ENCODE results near the gene UCP3. TPM values are rescaled to one million over a fixed set of nuclear protein-coding genes. Genes with fewer than 3 reads are reported as not detected.

UCP3 gene
- total RNA-seq, 1 donor from 2014 or later = 2.0 TPM

DNA sequence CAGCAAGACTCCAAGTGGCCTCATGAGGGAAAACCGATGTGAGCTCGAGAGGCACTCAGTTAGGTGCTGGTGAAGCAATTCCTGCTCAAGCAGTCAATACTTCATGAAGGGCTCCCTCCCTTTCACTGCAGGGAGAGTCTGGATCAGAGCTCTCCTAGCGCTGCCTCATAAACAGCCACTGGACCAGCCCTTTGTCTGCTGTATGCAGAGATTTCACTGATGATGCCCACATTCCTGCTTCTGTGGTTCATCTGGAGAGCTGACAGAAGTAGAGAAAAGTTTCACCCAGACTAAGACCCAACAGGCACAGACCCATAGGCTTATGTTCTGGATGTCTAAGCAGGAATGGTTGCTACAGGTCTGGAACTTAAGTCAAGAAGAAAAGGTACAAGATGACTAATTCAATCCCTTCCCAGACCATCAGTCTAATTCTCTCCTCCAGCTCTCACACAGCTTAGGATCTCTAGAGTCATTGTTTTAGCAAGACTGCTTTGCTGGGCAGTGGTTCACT, 30.3 kb downstream of the UCP3 start:
- H3K9me3 Mint-ChIP-seq (ENCODE audit: unreplicated experiment) = no peaks in the 10 kb centered on the region
- H3K4me3 ChIP-seq (ENCODE audit: insufficient read depth, low read depth, low read length) = no peak overlapping the region
- peaks cover 39% of the 10 kb centered on the region for H3K36me3 Mint-ChIP-seq (ENCODE audit: low read depth, unreplicated experiment)
- H4K20me1 ChIP-seq (ENCODE audit: insufficient read depth, low read length) = peaks cover 4% of the 10 kb centered on the region
- FAIRE-seq (no peak), DNase-seq (ENCODE audit: low read depth) (peak; percentile 10)
- TF ChIP-seq, protein P1, sequence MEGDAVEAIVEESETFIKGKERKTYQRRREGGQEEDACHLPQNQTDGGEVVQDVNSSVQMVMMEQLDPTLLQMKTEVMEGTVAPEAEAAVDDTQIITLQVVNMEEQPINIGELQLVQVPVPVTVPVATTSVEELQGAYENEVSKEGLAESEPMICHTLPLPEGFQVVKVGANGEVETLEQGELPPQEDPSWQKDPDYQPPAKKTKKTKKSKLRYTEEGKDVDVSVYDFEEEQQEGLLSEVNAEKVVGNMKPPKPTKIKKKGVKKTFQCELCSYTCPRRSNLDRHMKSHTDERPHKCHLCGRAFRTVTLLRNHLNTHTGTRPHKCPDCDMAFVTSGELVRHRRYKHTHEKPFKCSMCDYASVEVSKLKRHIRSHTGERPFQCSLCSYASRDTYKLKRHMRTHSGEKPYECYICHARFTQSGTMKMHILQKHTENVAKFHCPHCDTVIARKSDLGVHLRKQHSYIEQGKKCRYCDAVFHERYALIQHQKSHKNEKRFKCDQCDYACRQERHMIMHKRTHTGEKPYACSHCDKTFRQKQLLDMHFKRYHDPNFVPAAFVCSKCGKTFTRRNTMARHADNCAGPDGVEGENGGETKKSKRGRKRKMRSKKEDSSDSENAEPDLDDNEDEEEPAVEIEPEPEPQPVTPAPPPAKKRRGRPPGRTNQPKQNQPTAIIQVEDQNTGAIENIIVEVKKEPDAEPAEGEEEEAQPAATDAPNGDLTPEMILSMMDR (IDR thresholded peaks at IDR 0.05; ENCODE audit: insufficient read depth, low read depth, low read length) = no peak
- no peak for TF ChIP-seq EZH2 (IDR thresholded peaks at IDR 0.05; ENCODE audit: insufficient read depth, low read length)
- H3K4me2 ChIP-seq (ENCODE audit: low read length) = no peak overlapping the region
- H3K27ac Mint-ChIP-seq (ENCODE audit: unreplicated experiment) = no peak overlapping the region
- H3K9me3 ChIP-seq (ENCODE audit: insufficient read depth, low read depth, low read length) = no peaks in the 10 kb centered on the region
- no peaks in the 10 kb centered on the region for H3K79me2 ChIP-seq (ENCODE audit: insufficient read depth, low read length)
- no peak overlapping the region for H3K9ac ChIP-seq (ENCODE audit: low read length)
- H3K4me3 Mint-ChIP-seq (ENCODE audit: unreplicated experiment) = peak overlapping the region; percentile 74
- H3K4me1 Mint-ChIP-seq (ENCODE audit: low read depth, unreplicated experiment) = peaks cover 29% of the 10 kb centered on the region
- peaks cover 2% of the 10 kb centered on the region for H3K36me3 ChIP-seq (ENCODE audit: insufficient read depth, low read length)
- H3K27me3 Mint-ChIP-seq (ENCODE audit: low read depth, unreplicated experiment) = no peaks in the 10 kb centered on the region
- H3K4me1 ChIP-seq (ENCODE audit: insufficient read depth, low read length) = peaks cover 10% of the 10 kb centered on the region
- no peak overlapping the region for H3K27ac ChIP-seq (ENCODE audit: low read depth, low read length)
- H3K27me3 ChIP-seq (ENCODE audit: insufficient read depth, low read length) = no peaks in the 10 kb centered on the region
- H2AFZ ChIP-seq (ENCODE audit: low read depth, low read length) = no peak overlapping the region

DNA sequence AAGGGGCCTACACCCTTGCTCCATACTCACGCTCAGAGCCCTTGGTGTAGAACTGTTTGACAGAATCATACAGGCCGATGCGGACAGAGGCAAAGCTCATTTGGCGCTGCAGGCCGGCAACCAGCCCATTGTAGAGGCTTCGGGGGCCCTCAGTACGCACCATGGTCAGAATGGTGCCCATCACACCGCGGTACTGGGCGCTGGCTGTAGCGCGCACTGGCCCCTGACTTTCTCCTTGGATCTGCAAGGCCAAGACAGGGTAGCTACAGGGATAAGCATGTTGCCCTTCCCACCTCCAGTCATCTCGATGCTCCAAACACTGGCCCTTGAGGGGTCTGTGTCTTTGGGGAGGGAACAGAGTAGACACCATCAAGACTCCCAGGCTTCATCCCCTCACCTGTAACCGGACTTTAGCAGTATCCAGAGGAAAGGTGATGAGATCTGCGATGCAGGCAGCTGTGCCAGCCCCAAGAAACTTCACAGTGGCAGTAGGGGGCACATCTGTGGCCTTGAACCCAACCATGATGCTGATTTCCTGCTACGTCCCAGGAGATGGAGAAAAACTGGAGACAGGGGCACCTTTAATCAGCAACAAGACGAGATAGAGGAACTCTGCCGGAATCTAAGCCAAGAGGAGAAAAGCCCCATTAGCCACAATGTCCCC, 30.9 kb downstream of the UCP3 start:
- DNase-seq (ENCODE audit: low read depth) = no peak
- Mint-ChIP-seq H3K4me3 (ENCODE audit: unreplicated experiment) (no peak overlapping the region), H3K27me3 (ENCODE audit: low read depth, unreplicated experiment) (no peaks in the 10 kb centered on the region), H3K27ac (ENCODE audit: unreplicated experiment) (no peak overlapping the region), H3K36me3 (ENCODE audit: low read depth, unreplicated experiment) (peaks cover 40% of the 10 kb centered on the region), H3K4me1 (ENCODE audit: low read depth, unreplicated experiment) (peaks cover 31% of the 10 kb centered on the region), H3K9me3 (ENCODE audit: unreplicated experiment) (no peaks in the 10 kb centered on the region)
- no peak overlapping the region for H3K4me3 ChIP-seq (ENCODE audit: insufficient read depth, low read depth, low read length)
- H2AFZ ChIP-seq (ENCODE audit: low read depth, low read length) = no peak overlapping the region
- FAIRE-seq = no peak
- H3K27me3 ChIP-seq (ENCODE audit: insufficient read depth, low read length) = no peaks in the 10 kb centered on the region
- H3K9ac ChIP-seq (ENCODE audit: low read length) = no peak overlapping the region
- H3K27ac ChIP-seq (ENCODE audit: low read depth, low read length) = no peak overlapping the region
- TF ChIP-seq, protein P1 (IDR thresholded peaks at IDR 0.05; ENCODE audit: insufficient read depth, low read depth, low read length) = no peak
- no peak for TF ChIP-seq EZH2 (IDR thresholded peaks at IDR 0.05; ENCODE audit: insufficient read depth, low read length)
- no peaks in the 10 kb centered on the region for H3K79me2 ChIP-seq (ENCODE audit: insufficient read depth, low read length)
- no peaks in the 10 kb centered on the region for H3K9me3 ChIP-seq (ENCODE audit: insufficient read depth, low read depth, low read length)
- peaks cover 5% of the 10 kb centered on the region for H3K4me1 ChIP-seq (ENCODE audit: insufficient read depth, low read length)
- H4K20me1 ChIP-seq (ENCODE audit: insufficient read depth, low read length) = peaks cover 4% of the 10 kb centered on the region
- H3K4me2 ChIP-seq (ENCODE audit: low read length) = no peak overlapping the region
- peaks cover 2% of the 10 kb centered on the region for H3K36me3 ChIP-seq (ENCODE audit: insufficient read depth, low read length)
